ENCODE results near the gene OR6S1. TPM values are rescaled to one million over a fixed set of nuclear protein-coding genes. Genes with fewer than 3 reads are reported as not detected.

Gene OR6S1
- polyA plus RNA-seq, 1 donor (not counting 4 experiments of a cell fraction or from before 2014, with no cell fraction given), result not detected

DNA sequence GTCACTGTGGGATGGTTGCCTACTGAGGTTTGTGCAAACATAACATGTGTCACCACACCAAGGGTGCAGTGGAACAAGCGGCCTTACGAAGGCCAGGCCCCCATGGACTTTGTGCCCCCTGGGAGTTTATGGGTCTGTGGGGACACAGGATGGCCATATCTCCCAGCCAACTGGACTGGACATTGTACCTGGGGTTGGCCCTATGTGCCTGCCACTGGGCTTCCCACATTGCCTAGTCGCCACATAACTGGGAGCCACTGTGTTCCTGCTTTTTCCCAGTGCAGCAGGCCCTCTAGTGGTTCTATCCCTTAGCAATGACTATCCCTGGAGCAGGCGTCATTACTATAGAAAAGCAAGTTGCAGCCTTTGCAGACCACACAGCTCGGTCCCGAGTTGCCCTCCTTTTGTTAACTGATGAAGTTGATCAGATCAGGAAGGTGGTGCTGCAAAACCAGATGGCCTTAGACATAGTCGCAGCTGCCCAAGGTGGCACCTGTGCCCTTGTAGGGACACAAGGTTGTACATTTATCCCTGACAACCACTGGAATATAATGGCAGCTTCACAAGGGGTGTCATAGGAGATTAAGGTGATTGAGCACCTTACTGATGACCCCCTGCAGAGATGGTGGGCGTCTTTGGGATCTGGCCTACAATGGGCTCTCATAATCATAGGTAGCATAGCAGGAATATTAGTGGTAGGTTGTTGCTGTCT, 35.1 kb downstream of the OR6S1 start:
- H3K9me3 ChIP-seq (ENCODE audit: control insufficient read depth, low read depth, low read length), result no peaks in the 10 kb centered on the region
- H3K36me3 ChIP-seq (ENCODE audit: control insufficient read depth in 2 of 2, extremely low read depth in 1 of 2, insufficient read depth in 2 of 2, low read length in 2 of 2), result no peaks in the 10 kb centered on the region
- DNase-seq (ENCODE audit: low read depth, low spot score), result no peak
- H3K4me2 ChIP-seq (ENCODE audit: control insufficient read depth, extremely low read depth, insufficient read depth, low read depth, low read length), result no peak overlapping the region
- H3K4me1 ChIP-seq (ENCODE audit: control insufficient read depth, extremely low read depth, insufficient read depth, low read length), result no peaks in the 10 kb centered on the region
- H3K27ac ChIP-seq (ENCODE audit: control insufficient read depth, insufficient read depth, low read length), result no peak overlapping the region
- H3K79me2 ChIP-seq (ENCODE audit: control insufficient read depth, insufficient read depth, low read length), result no peaks in the 10 kb centered on the region
- no peaks in the 10 kb centered on the region for H3K27me3 ChIP-seq (ENCODE audit: control insufficient read depth, extremely low read depth, insufficient read depth, low read length)
- H3K9ac ChIP-seq (ENCODE audit: control insufficient read depth, extremely low read depth, insufficient read depth, low read length), result no peak overlapping the region
- no peak overlapping the region for H2AFZ ChIP-seq (ENCODE audit: control insufficient read depth, low read length)
- H3K4me3 ChIP-seq (ENCODE audit: control insufficient read depth in 2 of 3, extremely low read depth in 1 of 3, insufficient read depth in 2 of 3, low read depth in 1 of 3, low read length in 3 of 3), result no peak overlapping the region
- dilution Hi-C loops (cut with MboI; ENCODE audit: extremely low pct_ligation_motif_present, low sequenced_read_pairs), result no loop called here
- H3K9me1 ChIP-seq (ENCODE audit: control insufficient read depth, extremely low read depth, insufficient read depth, low read length), result no peaks in the 10 kb centered on the region
- no peaks in the 10 kb centered on the region for H4K20me1 ChIP-seq (ENCODE audit: control insufficient read depth, extremely low read depth, insufficient read depth, low read length)
- FAIRE-seq, result no peak
- TF ChIP-seq, protein P1, sequence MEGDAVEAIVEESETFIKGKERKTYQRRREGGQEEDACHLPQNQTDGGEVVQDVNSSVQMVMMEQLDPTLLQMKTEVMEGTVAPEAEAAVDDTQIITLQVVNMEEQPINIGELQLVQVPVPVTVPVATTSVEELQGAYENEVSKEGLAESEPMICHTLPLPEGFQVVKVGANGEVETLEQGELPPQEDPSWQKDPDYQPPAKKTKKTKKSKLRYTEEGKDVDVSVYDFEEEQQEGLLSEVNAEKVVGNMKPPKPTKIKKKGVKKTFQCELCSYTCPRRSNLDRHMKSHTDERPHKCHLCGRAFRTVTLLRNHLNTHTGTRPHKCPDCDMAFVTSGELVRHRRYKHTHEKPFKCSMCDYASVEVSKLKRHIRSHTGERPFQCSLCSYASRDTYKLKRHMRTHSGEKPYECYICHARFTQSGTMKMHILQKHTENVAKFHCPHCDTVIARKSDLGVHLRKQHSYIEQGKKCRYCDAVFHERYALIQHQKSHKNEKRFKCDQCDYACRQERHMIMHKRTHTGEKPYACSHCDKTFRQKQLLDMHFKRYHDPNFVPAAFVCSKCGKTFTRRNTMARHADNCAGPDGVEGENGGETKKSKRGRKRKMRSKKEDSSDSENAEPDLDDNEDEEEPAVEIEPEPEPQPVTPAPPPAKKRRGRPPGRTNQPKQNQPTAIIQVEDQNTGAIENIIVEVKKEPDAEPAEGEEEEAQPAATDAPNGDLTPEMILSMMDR (optimal IDR thresholded peaks at IDR 0.05 in 1 of 3, IDR thresholded peaks at IDR 0.05 in 1 of 3, conservative IDR thresholded peaks at IDR 0.05 in 1 of 3; ENCODE audit: extremely low read depth in 1 of 3, insufficient read depth in 2 of 3, low read length in 3 of 3), result peak; percentile 66 to 81 (median 80)
- TF ChIP-seq EZH2 (IDR thresholded peaks at IDR 0.05; ENCODE audit: low read length), result no peak

DNA sequence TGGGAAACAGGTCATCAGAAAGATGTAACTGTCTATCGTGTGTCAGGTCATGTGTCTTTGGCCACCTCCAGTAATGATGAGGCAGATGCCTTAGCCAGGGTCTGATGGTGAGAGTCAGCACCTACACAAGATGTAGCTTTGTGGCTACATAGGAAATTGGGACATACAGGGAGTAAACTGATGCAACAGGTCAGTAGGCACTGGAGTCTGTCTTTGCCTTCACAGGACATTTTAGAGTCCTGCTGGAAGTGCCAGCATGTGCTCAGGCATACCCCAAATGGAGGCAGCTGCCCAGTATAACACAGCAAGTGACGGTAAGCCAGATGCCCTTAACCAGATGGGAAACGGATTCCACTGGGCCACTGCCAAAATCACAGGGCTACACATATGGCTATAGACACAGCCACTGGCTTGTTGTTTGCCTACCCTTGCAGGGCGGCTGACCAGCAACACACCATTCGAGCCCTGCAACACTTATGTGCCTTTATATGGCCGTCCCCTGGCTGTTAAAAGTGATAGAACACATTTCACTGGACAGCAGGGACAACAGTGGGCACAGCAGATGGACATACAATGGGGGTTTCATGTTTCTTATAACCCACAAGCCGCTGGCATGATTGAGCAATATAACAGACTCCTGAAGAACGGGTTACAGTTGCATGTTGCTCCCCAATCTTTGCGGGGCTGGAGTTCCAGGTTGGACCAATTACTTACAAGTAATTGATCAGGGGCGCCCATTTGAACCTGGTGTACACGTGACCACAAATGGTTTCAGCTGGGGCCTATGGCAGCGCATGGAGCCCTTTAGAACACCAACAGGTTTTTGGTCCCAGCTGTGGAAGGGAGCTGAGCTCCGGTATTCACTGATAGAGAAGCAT, 37.4 kb downstream of the OR6S1 start:
- H3K27me3 ChIP-seq (ENCODE audit: control insufficient read depth, extremely low read depth, insufficient read depth, low read length), result no peaks in the 10 kb centered on the region
- no peaks in the 10 kb centered on the region for H3K9me3 ChIP-seq (ENCODE audit: control insufficient read depth, low read depth, low read length)
- H3K27ac ChIP-seq (ENCODE audit: control insufficient read depth, insufficient read depth, low read length), result no peak overlapping the region
- no peaks in the 10 kb centered on the region for H3K9me1 ChIP-seq (ENCODE audit: control insufficient read depth, extremely low read depth, insufficient read depth, low read length)
- no peak for DNase-seq (ENCODE audit: low read depth, low spot score)
- TF ChIP-seq, protein P1 (optimal IDR thresholded peaks at IDR 0.05 in 1 of 3, IDR thresholded peaks at IDR 0.05 in 1 of 3, conservative IDR thresholded peaks at IDR 0.05 in 1 of 3; ENCODE audit: extremely low read depth in 1 of 3, insufficient read depth in 2 of 3, low read length in 3 of 3), result no peak
- TF ChIP-seq EZH2 (IDR thresholded peaks at IDR 0.05; ENCODE audit: low read length), result no peak
- no peak overlapping the region for H3K4me3 ChIP-seq (ENCODE audit: control insufficient read depth in 2 of 3, extremely low read depth in 1 of 3, insufficient read depth in 2 of 3, low read depth in 1 of 3, low read length in 3 of 3)
- H3K36me3 ChIP-seq (ENCODE audit: control insufficient read depth in 2 of 2, extremely low read depth in 1 of 2, insufficient read depth in 2 of 2, low read length in 2 of 2), result no peaks in the 10 kb centered on the region
- no peak for FAIRE-seq
- no peaks in the 10 kb centered on the region for H3K4me1 ChIP-seq (ENCODE audit: control insufficient read depth, extremely low read depth, insufficient read depth, low read length)
- H3K79me2 ChIP-seq (ENCODE audit: control insufficient read depth, insufficient read depth, low read length), result no peaks in the 10 kb centered on the region
- dilution Hi-C loops (cut with MboI; ENCODE audit: extremely low pct_ligation_motif_present, low sequenced_read_pairs), result no loop called here
- H3K4me2 ChIP-seq (ENCODE audit: control insufficient read depth, extremely low read depth, insufficient read depth, low read depth, low read length), result no peak overlapping the region
- H3K9ac ChIP-seq (ENCODE audit: control insufficient read depth, extremely low read depth, insufficient read depth, low read length), result no peak overlapping the region
- H4K20me1 ChIP-seq (ENCODE audit: control insufficient read depth, extremely low read depth, insufficient read depth, low read length), result no peaks in the 10 kb centered on the region
- no peak overlapping the region for H2AFZ ChIP-seq (ENCODE audit: control insufficient read depth, low read length)

All from keratinocyte (primary cell).